GM19328 (cell line): ENCODE measurements around the gene TUBB2B.
"Not testable (repeated sequence)": the region's sequence is repeated elsewhere in the genome, so short reads cannot be mapped to it uniquely, and the experiment has no call there.

Source experiments
- ATAC-seq: cut with Tn5 transposase; IDR thresholded peaks from one replicate; pipeline ENCODE4 v1.9.1; 2021; ENCODE audit warnings: mild to moderate bottlenecking, moderate library complexity; ENCODE audit not compliant: unreplicated experiment

Gene TUBB2B

GRCh38 chr6:3212261-3212660 lies 15.2 kb downstream of the TUBB2B start:
- ATAC-seq = no peak

- no peak for ATAC-seq
Measured at GRCh38 chr6:3211681-3212080, 15.8 kb downstream of the TUBB2B start.

GRCh38 chr6:3210024-3210610 lies 17.3 kb downstream of the TUBB2B start:
- ATAC-seq = peak; percentile 23

- ATAC-seq = peak; percentile 50
Measured at GRCh38 chr6:3209114-3210023, 18.1 kb downstream of the TUBB2B start.

- ATAC-seq = no peak
Measured at GRCh38 chr6:3208775-3209113, 18.7 kb downstream of the TUBB2B start.

GRCh38 chr6:3208098-3208774 lies 19.2 kb downstream of the TUBB2B start:
- no peak for ATAC-seq

- no peak for ATAC-seq
Measured at GRCh38 chr6:3206339-3207015, 21.0 kb downstream of the TUBB2B start.

- ATAC-seq = no peak
Measured at GRCh38 chr6:3205913-3206312, 21.5 kb downstream of the TUBB2B start.

GRCh38 chr6:3204921-3205320 lies 22.5 kb downstream of the TUBB2B start:
- ATAC-seq = no peak

- no peak for ATAC-seq
Measured at GRCh38 chr6:3202999-3203696, 24.3 kb downstream of the TUBB2B start.

- ATAC-seq = no peak
Measured at GRCh38 chr6:3201388-3201787, 26.1 kb downstream of the TUBB2B start.

GRCh38 chr6:3200682-3201081 lies 26.8 kb downstream of the TUBB2B start:
- no peak for ATAC-seq

GRCh38 chr6:3199382-3199781 lies 28.1 kb downstream of the TUBB2B start:
- ATAC-seq = no peak

- not testable (repeated sequence) for ATAC-seq
Measured at GRCh38 chr6:3197734-3198133, 29.7 kb downstream of the TUBB2B start.

GRCh38 chr6:3196770-3197169 lies 30.7 kb downstream of the TUBB2B start:
- no peak for ATAC-seq

GRCh38 chr6:3195695-3196497 lies 31.6 kb downstream of the TUBB2B start:
- ATAC-seq = no peak

GRCh38 chr6:3195420-3195694 lies 32.1 kb downstream of the TUBB2B start:
- no peak for ATAC-seq

GRCh38 chr6:3194535-3195419 lies 32.7 kb downstream of the TUBB2B start:
- no peak for ATAC-seq
